Head of caudate nucleus (tissue), 42 donors: ENCODE data around the gene CDO1.

Experiments used
- DNase-seq, 42 donors: peaks; one replicate each; pipeline versions ENCODE4 v3.0.0 to v3.0.0-alpha.2; 2020 to 2021; ENCODE audit warnings: mixed read lengths in 7 of 42
- intact Hi-C: fragments of 100-400 bp; cut with DNase I; formaldehyde crosslinking; loops from one replicate; pipeline ENCODE4 v1.15.0; 2022

CDO1 gene

DNA sequence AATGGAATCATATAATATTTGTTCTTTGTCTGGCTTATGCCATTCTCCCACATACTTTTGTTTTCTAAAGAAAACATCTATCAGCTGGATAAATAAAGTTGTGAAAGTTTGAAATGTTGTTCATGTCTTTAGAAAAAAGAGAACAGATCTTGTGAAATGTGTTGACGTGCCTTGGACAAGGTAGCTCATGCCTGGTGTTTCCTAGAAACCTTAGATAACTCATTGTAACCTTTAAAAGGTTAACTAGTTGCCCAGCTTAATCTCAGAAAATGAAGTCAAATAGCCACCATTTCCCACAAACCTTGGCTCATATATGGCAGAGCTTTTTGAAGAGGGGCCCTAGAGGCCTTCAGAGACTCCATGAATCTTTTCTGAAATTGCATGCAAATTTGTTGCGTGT lies 15.3 kb downstream of the CDO1 start:
- DNase-seq, result no peak
- intact Hi-C loops, result no loop called here

DNA sequence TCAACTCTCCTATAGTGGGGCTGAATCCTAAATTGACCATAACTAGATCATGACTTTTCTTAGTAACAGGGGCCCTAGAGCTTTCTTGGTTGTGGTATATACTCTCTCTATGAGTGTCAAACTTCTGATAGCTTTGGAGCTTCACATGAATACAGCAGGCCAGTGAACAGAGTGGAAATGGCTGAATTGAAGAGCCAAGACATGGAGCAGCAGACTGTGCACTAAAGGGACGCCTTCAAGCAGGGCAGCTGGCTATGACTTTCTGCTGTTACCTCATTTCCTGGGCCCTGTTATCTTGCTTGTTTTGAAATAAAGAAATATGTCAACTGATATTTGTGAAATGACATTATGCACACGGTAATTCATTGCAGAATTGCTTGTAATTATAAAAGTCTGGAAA lies 16.4 kb downstream of the CDO1 start:
- intact Hi-C loops, result no loop called here
- DNase-seq, result no peak

DNA sequence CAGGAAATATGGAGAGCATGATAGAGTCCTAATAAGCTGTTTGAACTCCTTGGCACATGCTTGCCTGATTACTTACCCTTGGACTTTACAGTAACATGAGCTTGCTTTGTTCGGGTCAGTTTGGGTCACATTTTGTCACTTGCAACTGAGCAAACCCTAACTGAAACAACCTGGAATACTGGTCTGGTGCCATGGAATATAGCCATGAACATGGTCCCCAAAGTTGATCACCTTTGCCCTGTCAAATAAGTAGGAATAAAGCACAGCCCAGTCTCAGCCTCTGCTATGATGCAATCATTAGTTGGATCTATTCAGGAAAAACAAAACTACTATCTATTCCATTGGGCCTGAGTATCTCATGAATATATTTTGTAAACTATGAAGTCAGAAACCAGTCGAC lies 18.2 kb downstream of the CDO1 start:
- no peak for DNase-seq
- intact Hi-C loops, result loop anchor here (10.0 kb wide), 1 partner anchor 1927 kb away; no protein-coding TSS in a partner anchor

DNA sequence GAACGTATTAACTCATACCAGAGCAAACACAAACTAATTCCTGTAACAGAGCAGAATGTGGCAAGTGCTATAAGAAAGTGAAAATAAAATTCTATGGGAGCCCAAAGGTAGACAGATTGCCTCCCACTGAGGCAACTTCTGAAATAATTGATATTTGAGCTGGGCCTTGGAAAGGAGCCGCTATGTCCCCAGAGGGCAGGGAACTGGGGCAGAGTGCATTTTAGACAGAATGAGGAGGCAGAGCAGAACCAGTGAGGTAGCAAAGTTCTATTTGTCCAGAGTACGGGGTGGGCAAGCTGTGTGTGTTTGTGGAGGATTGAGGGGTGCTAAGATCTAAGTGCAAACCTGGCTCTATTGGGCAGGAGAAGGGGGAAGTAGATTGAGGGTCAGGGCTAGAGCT lies 19.8 kb downstream of the CDO1 start:
- intact Hi-C loops, result loop anchor here (10.0 kb wide), 1 partner anchor 1928 kb away; no protein-coding TSS in a partner anchor
- no peak for DNase-seq

DNA sequence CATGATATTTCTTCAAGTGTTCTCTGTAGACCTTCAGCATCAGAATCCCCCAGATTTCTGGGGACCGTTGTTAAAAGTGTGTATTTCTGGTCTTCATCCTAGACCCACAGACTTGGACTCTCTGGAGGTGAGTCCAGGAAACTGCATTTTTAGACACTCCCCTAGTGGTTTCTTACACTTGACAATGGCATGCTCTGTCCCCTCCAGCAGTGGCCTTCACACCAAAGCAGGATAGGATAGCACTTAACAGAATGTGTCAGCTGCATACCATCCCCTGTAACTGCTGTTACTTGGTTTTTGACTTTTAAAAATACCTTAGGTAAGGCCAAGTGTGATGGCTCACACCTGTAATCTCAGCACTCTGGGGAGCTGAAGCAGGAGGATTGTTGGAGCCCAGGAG lies 20.8 kb downstream of the CDO1 start:
- DNase-seq, result no peak
- intact Hi-C loops, result loop anchor here (10.0 kb wide), 1 partner anchor 1929 kb away; no protein-coding TSS in a partner anchor

DNA sequence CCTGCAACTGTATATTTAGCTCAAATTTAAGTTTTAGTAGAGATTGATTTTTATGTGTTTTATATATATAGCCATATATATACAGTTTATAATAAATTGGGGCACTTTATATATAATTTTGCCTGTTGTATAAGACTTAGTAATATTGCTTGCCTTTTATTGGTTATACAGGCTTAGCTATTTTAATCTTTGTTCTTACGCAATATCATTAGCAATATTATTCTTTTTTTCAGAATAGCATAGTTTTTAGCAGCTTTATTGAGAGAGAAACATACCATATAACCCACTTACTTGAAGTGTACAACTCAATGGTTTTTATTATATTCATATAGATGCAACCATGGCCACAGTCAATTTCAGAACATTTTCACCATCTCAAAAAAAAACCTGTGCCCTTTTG lies 28.0 kb downstream of the CDO1 start:
- DNase-seq, result no peak
- intact Hi-C loops, result no loop called here

DNA sequence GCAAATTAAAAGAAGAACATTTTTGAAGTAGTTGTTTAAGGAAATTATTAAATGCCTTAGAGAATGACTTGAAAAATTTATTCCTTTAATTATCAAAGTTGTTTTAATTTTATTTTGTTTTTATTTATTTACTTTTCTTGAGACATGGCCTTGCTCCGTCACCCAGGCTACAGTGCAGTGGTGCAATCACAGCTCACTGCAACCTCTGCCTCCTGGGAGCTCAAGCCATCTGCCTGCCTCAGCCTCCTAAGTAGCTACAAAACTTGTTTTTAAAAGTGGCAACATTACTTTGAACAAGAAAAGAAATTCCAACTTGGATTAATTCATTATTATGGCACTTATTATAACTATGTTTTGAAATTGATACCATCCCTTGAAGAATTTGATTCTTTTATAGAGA lies 29.0 kb downstream of the CDO1 start:
- DNase-seq, result no peak
- intact Hi-C loops, result no loop called here

DNA sequence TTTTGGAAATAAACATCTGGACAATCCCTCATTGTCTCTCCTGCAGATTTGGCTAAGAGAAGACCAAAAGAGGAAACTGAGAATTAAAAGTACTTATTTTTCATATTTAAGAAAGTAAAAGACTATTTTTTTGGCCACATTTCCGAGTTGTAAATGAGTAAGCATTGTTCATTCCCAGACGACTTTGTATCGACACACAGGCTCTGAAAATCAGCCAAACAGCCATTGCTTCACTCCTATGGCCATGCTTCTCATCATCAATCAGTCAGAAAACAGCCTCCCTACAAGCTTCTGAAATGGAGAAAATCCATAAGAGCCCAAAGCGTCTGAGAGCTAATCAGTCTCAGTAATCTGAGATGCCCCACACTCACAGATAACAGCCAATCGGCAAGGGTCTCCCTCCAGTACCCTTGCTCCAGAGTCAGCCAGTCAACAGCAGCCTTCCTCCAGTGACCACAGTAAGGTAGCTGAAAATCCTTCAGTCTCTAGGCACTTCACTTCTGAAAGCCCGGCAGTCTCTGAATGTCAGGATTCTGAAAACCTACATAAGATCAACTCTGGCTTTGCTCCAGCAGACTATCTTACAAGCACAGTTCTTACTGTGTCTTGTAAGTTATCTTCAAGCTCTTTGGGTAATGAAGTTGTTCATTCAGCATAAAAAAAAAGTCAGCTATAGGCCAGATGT lies 30.9 kb downstream of the CDO1 start:
- intact Hi-C loops, result no loop called here
- DNase-seq, result no peak

DNA sequence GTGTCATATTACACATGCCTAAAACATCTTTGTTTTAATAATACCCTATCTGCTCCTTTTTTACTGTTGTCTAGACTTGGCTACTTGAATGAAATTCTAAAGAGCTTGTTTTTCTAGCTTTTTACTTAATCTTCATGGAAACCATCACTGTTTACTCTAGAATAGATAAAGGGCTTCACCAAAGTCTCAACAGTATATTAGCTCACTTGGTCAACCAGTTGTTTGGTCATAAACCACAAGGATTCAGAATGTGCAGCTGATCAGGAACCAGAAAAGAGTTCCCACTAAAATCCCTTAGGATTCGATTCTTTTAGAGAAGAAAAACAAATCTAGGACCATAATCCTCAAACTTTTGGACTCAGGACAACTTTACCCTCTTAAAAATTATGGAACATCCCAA lies 38.0 kb downstream of the CDO1 start:
- intact Hi-C loops, result no loop called here
- DNase-seq, result no peak

DNA sequence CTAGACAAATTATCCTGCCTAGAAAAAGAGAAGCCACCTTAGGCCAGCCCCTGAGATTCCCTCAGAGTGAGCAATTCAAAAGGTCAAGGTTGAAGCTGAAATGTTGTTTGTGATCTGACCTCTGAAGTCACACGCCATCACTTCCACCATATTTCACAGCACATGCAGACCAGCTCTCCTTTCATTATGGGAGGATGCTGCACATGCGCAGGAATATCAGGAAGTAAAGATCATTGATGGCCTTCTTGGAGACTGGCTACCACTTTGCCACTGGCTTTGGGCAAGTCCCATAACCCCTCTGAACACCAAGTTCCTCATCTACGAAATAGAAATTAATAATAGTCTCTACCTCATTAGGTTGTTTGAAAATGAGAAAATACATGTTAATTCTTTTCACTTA lies 39.5 kb downstream of the CDO1 start:
- DNase-seq, result no peak
- intact Hi-C loops, result no loop called here

DNA sequence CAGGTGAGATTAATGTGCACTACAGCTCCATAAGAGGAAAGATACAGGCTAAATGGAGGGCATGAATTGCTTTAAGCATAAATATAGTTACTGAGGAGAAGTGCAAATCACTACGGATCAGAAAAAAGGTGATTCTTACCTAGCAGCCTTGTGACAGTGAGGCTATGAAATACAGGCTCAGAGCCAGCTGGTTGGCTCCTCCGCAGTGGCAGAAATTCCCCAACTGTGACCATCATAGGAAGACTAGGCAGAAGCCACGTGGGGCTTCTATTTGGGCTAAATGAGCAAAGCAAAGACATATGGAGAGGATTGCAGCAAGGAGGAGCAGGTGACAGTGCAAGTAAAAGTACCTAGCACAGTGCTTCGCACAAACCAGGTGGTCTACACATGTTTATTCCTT lies 40.5 kb downstream of the CDO1 start:
- no peak for DNase-seq
- intact Hi-C loops, result no loop called here

DNA sequence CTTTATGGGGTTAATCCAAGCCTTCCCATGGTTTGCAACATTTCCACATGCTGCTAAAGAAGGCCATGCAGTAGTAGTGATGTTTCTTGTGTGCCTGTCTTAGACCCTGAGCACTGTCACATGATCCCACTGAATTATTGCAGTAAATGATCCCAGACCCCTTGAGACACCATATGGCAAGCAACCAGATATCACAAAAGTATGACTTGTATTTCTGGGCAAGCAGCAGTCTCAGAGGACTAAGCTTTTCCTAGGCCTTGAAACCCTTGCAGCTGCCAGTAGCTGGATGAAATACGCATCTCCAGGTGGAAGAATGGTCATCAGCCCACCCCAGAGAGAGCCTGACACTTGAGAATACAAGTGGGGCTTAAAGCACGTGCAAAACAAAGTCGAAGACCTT lies 41.8 kb downstream of the CDO1 start:
- DNase-seq, result no peak
- intact Hi-C loops, result no loop called here

DNA sequence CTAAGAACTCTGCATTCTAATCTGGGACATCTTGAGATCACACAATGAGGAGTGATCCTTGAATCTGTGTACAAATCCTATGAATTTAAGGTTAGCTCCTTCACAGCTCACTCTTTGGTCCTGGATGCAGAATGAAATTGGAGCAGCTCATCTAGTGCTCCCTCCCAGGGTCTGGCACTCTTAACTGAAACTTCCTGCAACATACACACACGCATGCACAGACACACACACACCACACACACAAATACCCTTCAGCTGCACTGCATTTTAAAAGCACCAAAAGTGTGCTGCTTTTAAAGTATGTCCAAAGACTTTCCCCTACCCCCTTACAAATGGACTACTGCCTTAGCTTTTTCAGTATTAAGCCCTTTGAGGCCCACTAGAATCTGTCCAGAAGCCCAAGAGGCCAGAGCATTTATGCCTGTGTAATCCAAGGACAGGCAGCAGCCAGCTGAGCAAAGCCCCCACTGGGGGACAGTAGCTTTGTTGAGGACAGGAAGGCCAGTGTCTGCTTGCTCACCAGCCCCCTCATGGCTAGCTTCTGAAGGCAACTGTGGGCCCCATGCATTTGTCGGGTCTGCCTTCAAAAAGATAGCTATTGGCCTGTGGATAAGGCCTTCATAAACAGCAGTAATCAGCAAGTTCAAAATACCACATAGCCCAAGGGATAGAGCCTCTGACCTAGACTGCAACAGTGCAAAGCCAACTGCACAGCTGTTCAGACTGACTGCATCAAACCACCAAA lies 43.6 kb downstream of the CDO1 start:
- no peak for DNase-seq
- intact Hi-C loops, result no loop called here

DNA sequence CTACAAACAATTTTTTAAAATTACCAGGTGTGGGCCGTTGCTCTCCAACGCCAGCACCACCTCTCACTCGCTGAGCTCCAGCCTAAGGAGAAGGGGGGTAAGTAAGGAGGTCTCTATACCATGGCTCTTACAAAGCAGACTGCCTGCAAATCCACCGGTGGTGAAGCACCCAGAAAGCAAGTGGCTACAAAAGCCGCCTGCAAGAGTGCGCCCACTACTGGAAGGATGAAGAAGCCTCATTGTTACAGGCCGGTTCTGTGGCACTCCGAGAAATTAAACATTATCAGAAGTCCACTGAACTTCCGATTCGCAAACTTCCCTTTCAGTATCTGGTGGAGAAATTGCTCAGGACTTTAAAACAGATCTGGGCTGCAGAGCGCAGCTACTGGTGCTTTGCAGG lies 46.0 kb downstream of the CDO1 start:
- intact Hi-C loops, result no loop called here
- no peak for DNase-seq

DNA sequence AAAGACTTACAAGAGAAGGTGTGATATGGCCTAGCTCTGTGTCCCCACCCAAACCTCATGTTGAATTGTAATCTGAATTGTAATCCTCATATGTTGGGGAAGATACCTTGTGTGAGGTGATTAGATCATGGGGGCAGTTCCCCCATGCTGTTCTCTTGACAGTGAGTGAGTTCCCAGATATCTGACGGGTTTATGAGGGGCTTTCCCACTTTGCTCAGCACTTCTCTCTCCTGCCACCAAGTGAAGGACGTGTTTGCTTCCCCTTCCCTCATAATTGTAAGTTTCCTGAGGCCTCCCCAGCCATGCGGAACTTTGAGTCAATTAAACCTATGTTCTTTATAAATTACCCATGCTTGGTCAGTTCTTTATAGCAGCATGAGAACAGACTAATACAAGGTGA lies 49.0 kb downstream of the CDO1 start:
- intact Hi-C loops, result no loop called here
- no peak for DNase-seq

DNA sequence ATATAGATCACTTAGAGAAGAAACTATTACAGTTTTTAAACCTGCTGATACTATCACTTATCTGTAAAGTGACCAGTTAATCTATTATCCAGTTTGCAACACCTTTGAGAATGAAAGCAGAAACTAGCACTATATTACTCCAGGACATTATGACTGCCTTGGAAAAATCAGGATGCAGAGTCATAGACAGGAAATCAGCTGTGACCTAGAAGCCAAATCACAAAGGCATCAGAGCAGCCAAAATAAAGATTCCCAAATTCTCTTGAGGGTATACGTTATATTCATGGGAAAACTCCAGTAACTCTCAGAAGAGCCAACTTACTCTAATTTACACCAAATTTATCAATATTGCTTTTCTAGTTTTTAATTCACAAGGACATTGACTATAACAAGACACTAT lies 49.9 kb downstream of the CDO1 start:
- intact Hi-C loops, result no loop called here
- DNase-seq, result no peak

DNA sequence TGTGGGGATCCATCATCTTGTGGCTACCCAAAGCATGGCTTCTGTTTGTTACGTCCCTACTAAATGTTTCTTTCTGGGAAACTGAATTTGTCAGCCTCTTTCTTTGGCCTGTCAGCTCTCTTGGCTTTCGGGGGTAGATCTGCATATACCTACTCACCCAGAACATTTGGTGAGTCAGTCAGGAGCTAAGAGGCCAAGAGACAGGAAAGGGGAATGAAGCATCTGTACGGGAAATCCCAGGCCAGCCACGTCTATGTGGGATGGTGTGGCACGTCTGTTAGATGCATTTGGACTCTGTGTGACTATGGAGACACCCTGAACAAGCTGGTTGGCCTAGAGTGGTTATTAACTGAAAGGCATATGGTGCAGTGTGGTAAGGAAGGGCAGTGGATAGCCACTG lies 58.1 kb downstream of the CDO1 start:
- intact Hi-C loops, result no loop called here
- DNase-seq, result no peak

DNA sequence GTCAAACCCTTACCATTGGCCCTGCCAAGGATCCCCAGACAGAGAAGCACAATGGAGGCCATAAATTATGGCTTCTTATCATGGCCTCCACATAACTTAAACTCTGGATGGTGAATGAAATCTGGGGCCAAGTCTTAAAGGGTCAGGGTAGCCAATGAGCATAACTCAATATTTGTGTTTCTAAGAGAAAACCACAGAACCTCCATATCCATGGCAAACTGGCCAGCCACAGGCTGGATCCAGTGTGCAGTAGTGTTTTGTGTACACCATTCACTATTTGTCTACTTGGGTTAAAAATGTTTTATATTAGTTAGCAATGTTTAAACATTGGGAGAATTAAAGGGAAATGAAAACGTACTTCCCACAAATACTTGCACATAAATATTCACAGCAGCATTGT lies 60.8 kb downstream of the CDO1 start:
- intact Hi-C loops, result no loop called here

More for the DNA sequence above, 60.8 kb downstream of the CDO1 start:
- DNase-seq, result no peak
